H9 (cell line): Measurements from ENCODE around the gene SYTL5. TPM values are rescaled to one million over a fixed set of nuclear protein-coding genes. Genes with fewer than 3 reads are reported as not detected.

Experiments used
- DNase-seq: peaks from one replicate; pipeline ENCODE4 v3.0.0-alpha.2; 2017
- H2AFZ ChIP-seq: one replicate; pipeline ENCODE4 v1.6.1; 2013; ENCODE audit warnings: mild to moderate bottlenecking, low read length, control low read depth, moderate library complexity
- H2AK5ac ChIP-seq: 2 replicates; pipeline ENCODE4 v1.6.1; 2013; ENCODE audit warnings: low read length, control low read depth, mixed read lengths; ENCODE audit not compliant: insufficient read length
- H2BK120ac ChIP-seq: one replicate; pipeline ENCODE4 v1.6.1; 2013; ENCODE audit warnings: low read depth, mild to moderate bottlenecking, low read length, control low read depth, inconsistent platforms; ENCODE audit not compliant: poor library complexity, severe bottlenecking
- H2BK12ac ChIP-seq: 2 replicates; pipeline ENCODE4 v1.6.1; 2013; ENCODE audit warnings: low read length, control low read depth, mixed read lengths, low read depth; ENCODE audit not compliant: insufficient read length
- H2BK15ac ChIP-seq: 2 replicates; pipeline ENCODE4 v1.6.1; 2013; ENCODE audit warnings: low read depth, low read length, control low read depth
- H2BK20ac ChIP-seq: one replicate; pipeline ENCODE4 v1.6.1; 2013; ENCODE audit warnings: low read depth, mild to moderate bottlenecking, low read length, control low read depth, inconsistent platforms; ENCODE audit not compliant: poor library complexity, severe bottlenecking
- H2BK5ac ChIP-seq: 2 replicates; pipeline ENCODE4 v1.6.1; 2013; ENCODE audit warnings: low read length, control low read depth, mixed read lengths; ENCODE audit not compliant: insufficient read length
- H3K14ac ChIP-seq: 2 replicates; pipeline ENCODE4 v1.6.1; 2013; ENCODE audit warnings: low read length, control low read depth; ENCODE audit not compliant: insufficient read depth
- H3K18ac ChIP-seq: 2 replicates; pipeline ENCODE4 v1.6.1; 2013; ENCODE audit warnings: low read depth, mild to moderate bottlenecking, mixed read lengths, low read length, control low read depth; ENCODE audit not compliant: insufficient read length
- H3K23ac ChIP-seq: 2 replicates; pipeline ENCODE4 v1.6.1; 2013; ENCODE audit warnings: low read length, control low read depth, mixed read lengths, low read depth; ENCODE audit not compliant: insufficient read length
- H3K23me2 ChIP-seq: 2 replicates; pipeline ENCODE4 v1.6.1; 2013; ENCODE audit warnings: low read depth, mild to moderate bottlenecking, mixed read lengths, low read length, control low read depth; ENCODE audit not compliant: insufficient read length, poor library complexity, severe bottlenecking
- H3K27ac ChIP-seq: 2 replicates; pipeline ENCODE4 v1.5.1; 2013; ENCODE audit warnings: low read length, control low read depth, mixed read lengths, low read depth; ENCODE audit not compliant: insufficient read length
- H3K27me3 ChIP-seq: 2 replicates; pipeline ENCODE4 v1.6.1; 2013; ENCODE audit warnings: low read length, control low read depth, inconsistent platforms; ENCODE audit not compliant: insufficient read depth
- H3K4ac ChIP-seq: 2 replicates; pipeline ENCODE4 v1.6.1; 2013; ENCODE audit warnings: low read depth, mild to moderate bottlenecking, control low read depth, inconsistent platforms, low read length, moderate library complexity
- H3K4me1 ChIP-seq: 2 replicates; pipeline ENCODE4 v1.6.1; 2013; ENCODE audit warnings: low read length, control low read depth, inconsistent platforms; ENCODE audit not compliant: insufficient read depth
- H3K4me2 ChIP-seq: 2 replicates; pipeline ENCODE4 v1.6.1; 2013; ENCODE audit warnings: low read length, control low read depth, mixed read lengths; ENCODE audit not compliant: insufficient read length, insufficient read depth
- H3K56ac ChIP-seq: 2 replicates; pipeline ENCODE4 v1.6.1; 2013; ENCODE audit warnings: low read depth, mild to moderate bottlenecking, mixed read lengths, low read length, control low read depth; ENCODE audit not compliant: insufficient read length
- H3K79me1 ChIP-seq: 2 replicates; pipeline ENCODE4 v1.6.1; 2013; ENCODE audit warnings: low read depth, mild to moderate bottlenecking, moderate library complexity, low read length, control low read depth, inconsistent platforms; ENCODE audit not compliant: insufficient read depth, poor library complexity, severe bottlenecking
- H3K79me2 ChIP-seq: 2 replicates; pipeline ENCODE4 v1.6.1; 2013; ENCODE audit warnings: low read length, control low read depth, inconsistent platforms; ENCODE audit not compliant: insufficient read depth
- H3K9ac ChIP-seq: 2 replicates; pipeline ENCODE4 v1.6.1; 2013; ENCODE audit warnings: low read length, control low read depth, mixed read lengths; ENCODE audit not compliant: insufficient read length; ENCODE audit errors: extremely low read depth
- H3K9me3 ChIP-seq: one replicate; pipeline ENCODE4 v1.6.1; 2013; ENCODE audit warnings: low read depth, low read length, inconsistent platforms; ENCODE audit not compliant: control insufficient read depth
- H3T11ph ChIP-seq: one replicate; pipeline ENCODE4 v1.6.1; 2013; ENCODE audit warnings: mild to moderate bottlenecking, low read length, control low read depth, inconsistent platforms
- H4K20me1 ChIP-seq: one replicate; pipeline ENCODE4 v1.6.1; 2013; ENCODE audit not compliant: control insufficient read depth, insufficient read length, insufficient read depth
- H4K5ac ChIP-seq: 2 replicates; pipeline ENCODE4 v1.6.1; 2013; ENCODE audit warnings: low read depth, mild to moderate bottlenecking, mixed read lengths, low read length, control low read depth; ENCODE audit not compliant: insufficient read length
- H4K8ac ChIP-seq: replicated peaks from 2 replicates; pipeline ENCODE4 v1.6.1; 2013; ENCODE audit warnings: low read length, control low read depth, mixed read lengths, low read depth; ENCODE audit not compliant: insufficient read length
- H4K91ac ChIP-seq: 2 replicates; pipeline ENCODE4 v1.6.1; 2013; ENCODE audit warnings: low read depth, mild to moderate bottlenecking, moderate library complexity, mixed read lengths, low read length, control low read depth; ENCODE audit not compliant: insufficient read length
- H3K27ac Mint-ChIP-seq, 3 experiments: 2 replicates in 2 of 3; 3 replicates in 1 of 3; pipeline ENCODE4 v1.8.0; 2020 to 2021; ENCODE audit warnings: mixed read lengths in 3 of 3, mild to moderate bottlenecking in 1 of 3, moderate library complexity in 1 of 3
- H3K27me3 Mint-ChIP-seq: 2 replicates; pipeline ENCODE4 v1.8.0; 2021; ENCODE audit warnings: low read depth, mild to moderate bottlenecking, moderate library complexity, mixed read lengths
- H3K36me3 Mint-ChIP-seq, 3 experiments: 2 replicates in 2 of 3; 3 replicates in 1 of 3; pipeline ENCODE4 v1.8.0; 2020 to 2021; ENCODE audit warnings: low read depth in 3 of 3, mixed read lengths in 3 of 3; ENCODE audit not compliant: insufficient read depth in 1 of 3
- H3K4me1 Mint-ChIP-seq, 2 experiments: 2 replicates each; pipeline ENCODE4 v1.8.0; 2020; ENCODE audit warnings: mixed read lengths in 2 of 2
- H3K4me3 Mint-ChIP-seq, 2 experiments: 2 replicates in 1 of 2; 3 replicates in 1 of 2; pipeline ENCODE4 v1.8.0; 2020 to 2021; ENCODE audit warnings: mild to moderate bottlenecking in 2 of 2, mixed read lengths in 2 of 2, moderate library complexity in 1 of 2
- H3K9me3 Mint-ChIP-seq, 2 experiments: 2 replicates in 1 of 2; 3 replicates in 1 of 2; pipeline ENCODE4 v1.8.0; 2020; ENCODE audit warnings: mild to moderate bottlenecking in 2 of 2, mixed read lengths in 2 of 2, moderate library complexity in 1 of 2
- WGBS: extraction: QIAGEN DNeasy Blood & Tissue Kit; methylation state at CpG from one replicate; pipeline ENCODE4 v1.1.7; 2013; ENCODE audit warnings: missing lambda C conversion rate, low lambda C conversion rate, mixed read lengths; ENCODE audit not compliant: insufficient read length; ENCODE audit errors: extremely low coverage; 5-methylcytosine and 5-hydroxymethylcytosine counted together
- total RNA-seq: library from RNA; stranded (reverse); gene quantifications from 2 replicates; pipeline ENCODE4 v1.2.1, GENCODE V29; 2021
- TF ChIP-seq, protein P1 (sequence below): fragments of 200-600 bp; sonication (generic); conservative IDR thresholded peaks from 3 replicates; pipeline ENCODE4 v1.8.0; 2021; ENCODE audit warnings: antibody characterized with exemption, mild to moderate bottlenecking

Gene SYTL5
- total RNA-seq, 1 experiment from 2014 or later, result 0.15 TPM

DNA sequence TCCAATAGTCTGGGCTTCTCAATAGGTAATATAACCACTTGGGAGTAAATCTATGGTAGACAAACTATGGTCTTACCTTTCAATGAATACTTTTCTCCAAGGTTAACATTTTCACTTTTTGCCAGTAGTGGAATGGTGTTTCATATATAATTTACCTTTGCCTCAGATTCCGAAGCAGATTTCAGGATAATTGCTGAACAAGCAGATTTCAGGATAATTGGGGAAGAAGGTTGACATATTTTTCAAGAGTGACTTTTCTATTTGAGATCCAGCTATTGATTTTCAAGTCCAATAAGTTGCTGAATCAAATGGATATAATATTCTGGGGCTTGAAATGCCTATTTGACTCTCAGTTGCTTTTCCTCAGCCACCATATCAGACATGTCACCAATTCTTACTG, 63.6 kb downstream of the SYTL5 start:
- Histone ChIP-seq H4K91ac (no peak overlapping the region), H3K9me3 (no peaks in the 10 kb centered on the region), H3K14ac (no peak overlapping the region), H3K4ac (no peak overlapping the region), H2BK12ac (no peak overlapping the region), H4K8ac (no peak overlapping the region), H3K4me2 (no peak overlapping the region), H2BK15ac (no peak overlapping the region), H2BK120ac (no peak overlapping the region), H2BK5ac (no peak overlapping the region), H4K5ac (no peak overlapping the region), H4K20me1 (no peaks in the 10 kb centered on the region), H3K4me1 (no peaks in the 10 kb centered on the region), H3K23me2 (no peaks in the 10 kb centered on the region), H3K27ac (no peak overlapping the region), H2BK20ac (no peak overlapping the region), H3K79me1 (no peaks in the 10 kb centered on the region), H3K27me3 (no peaks in the 10 kb centered on the region), H3K79me2 (no peaks in the 10 kb centered on the region), H3K18ac (no peak overlapping the region), H3K23ac (no peak overlapping the region), H3K9ac (no peak overlapping the region), H3K56ac (no peak overlapping the region), H3T11ph (no peak overlapping the region), H2AK5ac (no peak overlapping the region), H2AFZ (no peak overlapping the region)
- WGBS, result no CpG with 5 or more reads among the region's 1 CpG
- Mint-ChIP-seq H3K4me1 (no peaks in the 10 kb centered on the region), H3K9me3 (peaks cover 38 to 59% of the 10 kb centered on the region in 2 experiments), H3K36me3 (no peaks in the 10 kb centered on the region; a peak in 1 of 7 replicates), H3K4me3 (no peak overlapping the region), H3K27ac (no peak overlapping the region), H3K27me3 (no peaks in the 10 kb centered on the region; the same call in 1 of the 2 replicates)
- no peak for DNase-seq
- TF ChIP-seq, protein P1, sequence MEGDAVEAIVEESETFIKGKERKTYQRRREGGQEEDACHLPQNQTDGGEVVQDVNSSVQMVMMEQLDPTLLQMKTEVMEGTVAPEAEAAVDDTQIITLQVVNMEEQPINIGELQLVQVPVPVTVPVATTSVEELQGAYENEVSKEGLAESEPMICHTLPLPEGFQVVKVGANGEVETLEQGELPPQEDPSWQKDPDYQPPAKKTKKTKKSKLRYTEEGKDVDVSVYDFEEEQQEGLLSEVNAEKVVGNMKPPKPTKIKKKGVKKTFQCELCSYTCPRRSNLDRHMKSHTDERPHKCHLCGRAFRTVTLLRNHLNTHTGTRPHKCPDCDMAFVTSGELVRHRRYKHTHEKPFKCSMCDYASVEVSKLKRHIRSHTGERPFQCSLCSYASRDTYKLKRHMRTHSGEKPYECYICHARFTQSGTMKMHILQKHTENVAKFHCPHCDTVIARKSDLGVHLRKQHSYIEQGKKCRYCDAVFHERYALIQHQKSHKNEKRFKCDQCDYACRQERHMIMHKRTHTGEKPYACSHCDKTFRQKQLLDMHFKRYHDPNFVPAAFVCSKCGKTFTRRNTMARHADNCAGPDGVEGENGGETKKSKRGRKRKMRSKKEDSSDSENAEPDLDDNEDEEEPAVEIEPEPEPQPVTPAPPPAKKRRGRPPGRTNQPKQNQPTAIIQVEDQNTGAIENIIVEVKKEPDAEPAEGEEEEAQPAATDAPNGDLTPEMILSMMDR, result no peak
